PC-3 (cell line): Measurements from ENCODE around the gene PIEZO1. TPM values are rescaled to one million over a fixed set of nuclear protein-coding genes. Genes with fewer than 3 reads are reported as not detected.

Source experiments
- ATAC-seq: fragments of 200-7000 bp; cut with Tn5 transposase; 2 replicates; pipeline ENCODE4 v1.9.1; 2020; ENCODE audit warnings: mild to moderate bottlenecking, moderate library complexity
- BruUV-seq: library from RNA; stranded (reverse); fragments of 400-500 nt; replicated peaks from 2 replicates; lab custom pipeline; 2021; lab: Mats Ljungman, UMichigan
- CTCF ChIA-PET: fragments of 300-600 bp; sonication (Branson Sonifier 250); formaldehyde crosslinking; loops from one replicate; lab custom pipeline; 2022; ENCODE audit warnings: antibody characterized with exemption; lab: Charles Lee
- POLR2A ChIA-PET: fragments of 300-600 bp; sonication (Branson Sonifier 250); formaldehyde crosslinking; loops from one replicate; lab custom pipeline; 2022; ENCODE audit warnings: antibody characterized with exemption; ENCODE audit not compliant: unreplicated experiment; lab: Charles Lee
- DNase-seq: peaks from one replicate; pipeline ENCODE4 v3.0.0-alpha.2; 2015
- H2AFZ ChIP-seq: fragments of 300-600 bp; sonication (generic); 2 replicates; pipeline ENCODE4 v1.6.0; 2016; ENCODE audit warnings: antibody characterized with exemption, low read length
- H3F3A ChIP-seq: fragments of 300-600 bp; sonication (generic); one replicate; pipeline ENCODE4 v1.6.0; 2017; ENCODE audit warnings: antibody characterized with exemption, low read length, control low read depth, mild to moderate bottlenecking; ENCODE audit not compliant: unreplicated experiment
- H3K27ac ChIP-seq: fragments of 300-600 bp; sonication (generic); 2 replicates; pipeline ENCODE4 v1.5.1; 2016; ENCODE audit warnings: mild to moderate bottlenecking, low read length
- H3K27me3 ChIP-seq: fragments of 300-600 bp; sonication (generic); 2 replicates; pipeline ENCODE4 v1.6.1; 2016; ENCODE audit warnings: low read length, mixed read lengths
- H3K36me3 ChIP-seq: fragments of 300-600 bp; sonication (generic); 2 replicates; pipeline ENCODE4 v1.6.1; 2016; ENCODE audit warnings: low read depth, mixed run types, low read length, mixed read lengths
- H3K4me1 ChIP-seq: fragments of 300-600 bp; sonication (generic); 2 replicates; pipeline ENCODE4 v1.5.1; 2016; ENCODE audit warnings: low read length; ENCODE audit not compliant: insufficient read depth
- H3K4me2 ChIP-seq: fragments of 300-600 bp; sonication (generic); 2 replicates; pipeline ENCODE4 v1.6.0; 2016; ENCODE audit warnings: low read length
- H3K4me3 ChIP-seq: fragments of 300-600 bp; sonication (generic); 2 replicates; pipeline ENCODE4 v1.5.1; 2016; ENCODE audit warnings: mild to moderate bottlenecking, low read length, mixed read lengths
- H3K79me2 ChIP-seq: fragments of 300-600 bp; sonication (generic); 2 replicates; pipeline ENCODE4 v1.6.1; 2017; ENCODE audit warnings: low read length, mixed read lengths
- H3K9ac ChIP-seq: fragments of 300-600 bp; sonication (generic); 2 replicates; pipeline ENCODE4 v1.6.0; 2016; ENCODE audit warnings: mild to moderate bottlenecking, low read length
- H3K9me2 ChIP-seq: fragments of 300-600 bp; sonication (generic); replicated peaks from 2 replicates; pipeline ENCODE4 v1.6.1; 2016; ENCODE audit warnings: mixed run types, low read length, mixed read lengths
- H3K9me3 ChIP-seq: fragments of 300-600 bp; sonication (generic); 2 replicates; pipeline ENCODE4 v1.6.1; 2016; ENCODE audit warnings: low read length, mixed read lengths
- H4K20me1 ChIP-seq: fragments of 300-600 bp; sonication (generic); 2 replicates; pipeline ENCODE4 v1.6.1; 2016; ENCODE audit warnings: low read length, mixed read lengths
- EZH2 ChIP-seq: fragments of 300-600 bp; sonication (generic); IDR thresholded peaks from one replicate; pipeline ENCODE4 v1.6.1; 2017; ENCODE audit warnings: antibody characterized with exemption, mild to moderate bottlenecking, low read length; ENCODE audit not compliant: unreplicated experiment
- EZH2phosphoT487 ChIP-seq: fragments of 300-600 bp; sonication (generic); IDR thresholded peaks from 2 replicates; pipeline ENCODE4 v1.6.1; 2018; ENCODE audit warnings: mild to moderate bottlenecking, antibody characterized with exemption, low read length, borderline replicate concordance
- intact Hi-C: fragments of 100-400 bp; cut with micrococcal nuclease; formaldehyde crosslinking; loops from 2 replicates; pipeline ENCODE4 v1.9.0; 2023
- total RNA-seq: library from RNA; depleted of rRNA; stranded (reverse); fragments of >200 nt; gene quantifications from 2 replicates; pipeline ENCODE4 v1.2.3, GENCODE V29; 2014
- TF ChIP-seq, protein P1 (sequence below): fragments of 300-600 bp; sonication (generic); conservative IDR thresholded peaks from 2 replicates; pipeline ENCODE4 v1.5.1; 2017; ENCODE audit warnings: antibody characterized with exemption, low read depth, mild to moderate bottlenecking, low read length

Gene PIEZO1
- total RNA-seq, 1 experiment from 2014 or later, result 180 TPM

DNA sequence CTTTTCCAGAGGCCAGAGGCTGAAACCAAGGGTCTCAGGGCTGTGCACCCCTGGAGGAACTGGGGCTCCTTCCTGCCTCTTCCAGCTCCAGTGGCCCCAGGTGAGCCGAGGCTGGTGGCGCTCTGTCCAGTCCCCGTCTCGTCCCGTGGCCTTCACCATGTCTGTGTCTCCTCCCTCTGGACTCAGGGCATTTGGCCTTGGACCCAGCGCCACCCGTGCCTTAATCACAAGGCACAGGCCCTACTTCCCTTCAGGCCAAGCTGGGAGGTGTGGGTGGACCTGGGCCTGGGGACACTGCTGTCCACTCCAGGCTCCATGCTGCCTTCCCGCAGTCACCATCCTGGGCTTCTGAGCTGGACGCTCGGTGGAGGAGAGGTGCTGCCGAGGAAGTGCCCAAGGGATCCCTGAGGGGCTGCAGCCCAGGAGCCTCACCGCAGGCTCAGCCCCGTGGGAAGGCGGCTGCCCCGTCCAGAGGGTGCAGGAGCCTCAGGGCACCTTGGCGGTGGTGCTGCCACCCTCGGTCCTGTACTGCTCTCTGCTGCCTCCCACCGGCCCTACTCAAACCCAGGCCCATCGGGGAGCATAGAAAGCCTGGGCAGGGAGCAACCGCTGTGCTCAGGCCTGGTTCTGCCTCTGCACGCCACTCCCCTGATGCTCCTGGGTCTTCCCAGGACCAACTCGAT lies 36.3 kb upstream of the PIEZO1 start:
- no peaks in the 10 kb centered on the region for H3K4me1 ChIP-seq
- intact Hi-C loops, result no loop called here
- H3K27me3 ChIP-seq, result no peaks in the 10 kb centered on the region
- H3K4me2 ChIP-seq, result no peak overlapping the region
- ChIA-PET POLR2A (no interaction called here), CTCF (no interaction called here)
- H2AFZ ChIP-seq, result no peak overlapping the region
- ATAC-seq (no peak), DNase-seq (no peak)
- H3K9ac ChIP-seq, result no peak overlapping the region
- no TSS peak for BruUV-seq
- no peaks in the 10 kb centered on the region for H4K20me1 ChIP-seq
- no peak overlapping the region for H3K27ac ChIP-seq
- no peaks in the 10 kb centered on the region for H3K9me2 ChIP-seq
- H3K9me3 ChIP-seq, result no peaks in the 10 kb centered on the region
- no peaks in the 10 kb centered on the region for H3K36me3 ChIP-seq
- H3K4me3 ChIP-seq, result no peak overlapping the region
- no peaks in the 10 kb centered on the region for H3F3A ChIP-seq
- no peaks in the 10 kb centered on the region for H3K79me2 ChIP-seq
- no peak for TF ChIP-seq EZH2
- TF ChIP-seq, protein P1, sequence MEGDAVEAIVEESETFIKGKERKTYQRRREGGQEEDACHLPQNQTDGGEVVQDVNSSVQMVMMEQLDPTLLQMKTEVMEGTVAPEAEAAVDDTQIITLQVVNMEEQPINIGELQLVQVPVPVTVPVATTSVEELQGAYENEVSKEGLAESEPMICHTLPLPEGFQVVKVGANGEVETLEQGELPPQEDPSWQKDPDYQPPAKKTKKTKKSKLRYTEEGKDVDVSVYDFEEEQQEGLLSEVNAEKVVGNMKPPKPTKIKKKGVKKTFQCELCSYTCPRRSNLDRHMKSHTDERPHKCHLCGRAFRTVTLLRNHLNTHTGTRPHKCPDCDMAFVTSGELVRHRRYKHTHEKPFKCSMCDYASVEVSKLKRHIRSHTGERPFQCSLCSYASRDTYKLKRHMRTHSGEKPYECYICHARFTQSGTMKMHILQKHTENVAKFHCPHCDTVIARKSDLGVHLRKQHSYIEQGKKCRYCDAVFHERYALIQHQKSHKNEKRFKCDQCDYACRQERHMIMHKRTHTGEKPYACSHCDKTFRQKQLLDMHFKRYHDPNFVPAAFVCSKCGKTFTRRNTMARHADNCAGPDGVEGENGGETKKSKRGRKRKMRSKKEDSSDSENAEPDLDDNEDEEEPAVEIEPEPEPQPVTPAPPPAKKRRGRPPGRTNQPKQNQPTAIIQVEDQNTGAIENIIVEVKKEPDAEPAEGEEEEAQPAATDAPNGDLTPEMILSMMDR, result no peak
- no peak for TF ChIP-seq EZH2phosphoT487

DNA sequence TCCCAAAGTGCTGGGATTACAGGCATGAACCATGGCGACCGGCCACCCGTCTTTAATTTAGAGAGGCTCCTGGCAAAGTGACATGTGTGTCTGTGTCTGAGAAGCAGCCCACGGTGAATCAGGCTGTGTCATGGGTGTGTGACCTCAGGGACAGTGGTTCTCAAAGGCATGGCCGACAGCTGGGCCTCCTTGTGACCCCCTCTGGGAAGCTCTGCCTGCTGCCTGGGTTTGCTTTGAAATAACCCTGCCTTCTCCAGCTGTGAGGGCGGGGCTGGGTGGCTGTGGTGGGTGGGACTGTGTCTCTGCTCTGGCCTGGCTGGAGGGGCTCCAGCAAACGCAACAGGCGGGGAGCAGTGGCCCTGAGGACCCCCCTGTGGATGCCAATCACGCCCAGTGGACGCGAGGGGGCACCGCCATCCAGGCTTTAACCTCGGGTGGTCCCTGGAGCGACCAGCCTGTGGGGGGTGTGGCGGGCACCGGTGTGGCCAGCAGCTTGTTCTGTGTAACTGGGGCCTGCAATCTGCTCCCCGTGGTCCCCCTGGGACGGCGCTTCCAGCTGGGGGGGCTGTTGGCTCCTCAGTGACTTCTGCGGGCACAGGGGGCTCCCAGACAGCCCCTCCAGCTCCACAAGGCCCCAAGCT lies 35.5 kb upstream of the PIEZO1 start:
- TF ChIP-seq, protein P1, result no peak
- TF ChIP-seq EZH2phosphoT487 (no peak), EZH2 (no peak)
- Histone ChIP-seq H3K36me3 (no peaks in the 10 kb centered on the region), H3K9me3 (no peaks in the 10 kb centered on the region), H3K27ac (no peak overlapping the region), H3K79me2 (no peaks in the 10 kb centered on the region), H3K27me3 (no peaks in the 10 kb centered on the region), H3K9ac (no peak overlapping the region), H3K9me2 (no peaks in the 10 kb centered on the region), H4K20me1 (no peaks in the 10 kb centered on the region), H3K4me2 (no peak overlapping the region), H3K4me3 (no peak overlapping the region), H2AFZ (no peak overlapping the region), H3F3A (no peaks in the 10 kb centered on the region), H3K4me1 (no peaks in the 10 kb centered on the region)
- ATAC-seq, result no peak
- no peak for DNase-seq
- CTCF ChIA-PET, result no interaction called here
- intact Hi-C loops, result no loop called here
- POLR2A ChIA-PET, result no interaction called here
- no TSS peak for BruUV-seq

DNA sequence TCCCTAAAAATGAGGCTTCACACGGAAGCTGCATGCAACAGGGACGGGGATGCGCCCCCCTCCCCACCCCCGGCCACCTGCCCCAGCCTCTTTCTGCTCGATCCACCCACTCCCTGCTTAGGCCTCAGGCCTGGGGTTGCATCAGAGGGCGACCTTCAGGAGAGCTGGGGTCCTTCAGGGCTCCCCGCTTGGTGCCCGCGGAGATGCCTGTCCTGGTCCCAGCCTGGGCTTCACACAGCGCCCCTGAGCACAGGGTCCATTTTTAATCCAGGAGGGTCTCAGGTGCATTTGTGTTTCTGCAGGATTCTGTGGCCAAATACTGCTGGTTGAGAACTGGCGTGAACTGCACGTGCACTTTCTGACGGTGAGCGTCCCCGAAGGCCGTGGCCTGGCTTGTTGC lies 34.1 kb upstream of the PIEZO1 start:
- Histone ChIP-seq H3K79me2 (no peaks in the 10 kb centered on the region), H3K4me2 (no peak overlapping the region), H2AFZ (no peak overlapping the region), H3K27me3 (no peaks in the 10 kb centered on the region), H3K9me2 (no peaks in the 10 kb centered on the region), H3F3A (no peaks in the 10 kb centered on the region), H4K20me1 (no peaks in the 10 kb centered on the region), H3K4me3 (no peak overlapping the region), H3K4me1 (no peaks in the 10 kb centered on the region), H3K9me3 (no peaks in the 10 kb centered on the region), H3K27ac (no peak overlapping the region), H3K36me3 (no peaks in the 10 kb centered on the region), H3K9ac (no peak overlapping the region)
- intact Hi-C loops, result loop anchor here (10.0 kb wide), 1 partner anchor 346 kb away; no protein-coding TSS in a partner anchor
- ATAC-seq (no peak), DNase-seq (no peak)
- CTCF ChIA-PET, result no interaction called here
- BruUV-seq, result no TSS peak
- TF ChIP-seq, protein P1, result no peak
- TF ChIP-seq EZH2phosphoT487, result no peak
- TF ChIP-seq EZH2, result no peak
- POLR2A ChIA-PET, result no interaction called here
